ENCODE measurements around the gene UBE2O. TPM values are rescaled to one million over a fixed set of nuclear protein-coding genes. Genes with fewer than 3 reads are reported as not detected.

UBE2O gene
- total and polyA plus RNA-seq, 2 experiments from 2014 or later: 30.4 to 79.4 TPM

- Histone ChIP-seq H3K4me2 (0 out of 2 replicates have a peak overlapping the region, but pooled peaks have one; percentile 60), H3F3A (replicated peaks; ENCODE audit: low read depth) (0 out of 2 replicates have a peak, but pooled peaks cover 3% of the 10 kb centered on the region), H3K4me1 (ENCODE audit: insufficient read depth) (peaks cover 25% of the 10 kb centered on the region; the same call in 1 of the 2 replicates), H2AFZ (no peak overlapping the region), H3K36me3 (ENCODE audit: insufficient read depth) (no peaks in the 10 kb centered on the region), H3K27ac (ENCODE audit: low read depth) (no peak overlapping the region), H3K4me3 (no peak overlapping the region), H3K9me2 (ENCODE audit: insufficient read depth) (no peaks in the 10 kb centered on the region), H4K20me1 (replicated peaks; ENCODE audit: insufficient read depth) (peaks cover under 1% of the 10 kb centered on the region; the same call in 1 of the 2 replicates), H3K27me3 (ENCODE audit: insufficient read depth) (peaks cover 4% of the 10 kb centered on the region; the same call in 1 of the 2 replicates), H3K79me2 (replicated peaks; ENCODE audit: insufficient read depth) (peaks cover 3% of the 10 kb centered on the region; the same call in 1 of the 2 replicates)
- Mint-ChIP-seq H3K27me3 (ENCODE audit: insufficient read depth, low read depth, poor library complexity) (peaks cover 22% of the 10 kb centered on the region), H3K4me1 (peaks cover 54% of the 10 kb centered on the region), H3K9me3 (no peaks in the 10 kb centered on the region), H3K27ac (no peak overlapping the region), H3K4me3 (peak overlapping the region; percentile 23; the same call in 1 of the 3 replicates), H3K36me3 (ENCODE audit: low read depth) (no peaks in the 10 kb centered on the region)
- no peak for TF ChIP-seq CREB1 (CRISPR knock-in tag; IDR thresholded peaks at IDR 0.05; ENCODE audit: low read depth)
- no peak for TF ChIP-seq STAT1 (IDR thresholded peaks at IDR 0.05; ENCODE audit: unreplicated experiment)
- TF ChIP-seq EZH2phosphoT487 (IDR thresholded peaks at IDR 0.05; ENCODE audit: unreplicated experiment): no peak
- no peak for TF ChIP-seq JUNB (IDR thresholded peaks at IDR 0.05; ENCODE audit: unreplicated experiment)
- ATAC-seq (no peak), DNase-seq (ENCODE audit: low spot score) (no peak)
These were observed 46.3 kb upstream of the UBE2O start for GRCh38 chr17:76499267-76499667.

DNA sequence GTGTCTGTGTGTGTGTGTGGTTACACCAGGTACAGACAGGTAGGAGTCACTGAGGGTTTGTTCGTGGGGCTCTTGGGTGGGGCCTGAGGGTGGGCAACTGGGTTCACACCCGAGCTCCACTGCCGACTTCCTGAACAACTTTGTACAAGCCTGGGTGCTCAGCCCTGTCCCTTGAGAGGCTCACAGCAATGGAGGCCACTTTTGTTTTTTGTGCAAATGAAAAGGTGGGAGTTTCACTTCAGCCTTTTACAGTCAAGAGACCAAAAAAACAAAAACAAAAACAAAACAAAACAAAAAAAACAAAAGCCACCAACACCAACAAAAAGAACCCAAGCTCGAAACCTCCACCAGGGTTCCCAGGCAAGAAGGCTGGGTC is 45.9 kb upstream of the UBE2O start:
- Mint-ChIP-seq H3K36me3 (ENCODE audit: low read depth) (no peaks in the 10 kb centered on the region), H3K27me3 (ENCODE audit: insufficient read depth, low read depth, poor library complexity) (peaks cover 20% of the 10 kb centered on the region), H3K4me1 (peaks cover 52% of the 10 kb centered on the region), H3K4me3 (peak overlapping the region; percentile 23; the same call in 1 of the 3 replicates), H3K27ac (0 out of 2 replicates have a peak overlapping the region, but pooled peaks have one; percentile 53), H3K9me3 (no peaks in the 10 kb centered on the region)
- Histone ChIP-seq H3K27me3 (ENCODE audit: insufficient read depth) (peaks cover 4% of the 10 kb centered on the region; the same call in 1 of the 2 replicates), H3K27ac (ENCODE audit: low read depth) (no peak overlapping the region), H4K20me1 (replicated peaks; ENCODE audit: insufficient read depth) (peaks cover 3% of the 10 kb centered on the region; the same call in 1 of the 2 replicates), H3K79me2 (replicated peaks; ENCODE audit: insufficient read depth) (peaks cover 3% of the 10 kb centered on the region; the same call in 1 of the 2 replicates), H3K36me3 (ENCODE audit: insufficient read depth) (no peaks in the 10 kb centered on the region), H3K4me1 (ENCODE audit: insufficient read depth) (peaks cover 25% of the 10 kb centered on the region; the same call in 1 of the 2 replicates), H2AFZ (no peak overlapping the region), H3K4me2 (peak overlapping the region; percentile 60; the same call in 1 of the 2 replicates), H3K9me2 (ENCODE audit: insufficient read depth) (no peaks in the 10 kb centered on the region), H3K4me3 (no peak overlapping the region), H3F3A (replicated peaks; ENCODE audit: low read depth) (0 out of 2 replicates have a peak, but pooled peaks cover 3% of the 10 kb centered on the region)
- ATAC-seq (no peak), DNase-seq (ENCODE audit: low spot score) (no peak)
- no peak for TF ChIP-seq EZH2 (IDR thresholded peaks at IDR 0.05; ENCODE audit: low read depth, unreplicated experiment)
- TF ChIP-seq JUNB (IDR thresholded peaks at IDR 0.05; ENCODE audit: unreplicated experiment): no peak
- TF ChIP-seq ZNF331 (CRISPR knock-in tag; IDR thresholded peaks at IDR 0.05; ENCODE audit: low read depth): no peak
- TF ChIP-seq POLR2AphosphoS5 (IDR thresholded peaks at IDR 0.05; ENCODE audit: low read depth): no peak
- TF ChIP-seq CREB1 (CRISPR knock-in tag; IDR thresholded peaks at IDR 0.05; ENCODE audit: low read depth): no peak
- TF ChIP-seq EZH2phosphoT487 (IDR thresholded peaks at IDR 0.05; ENCODE audit: unreplicated experiment): no peak
- TF ChIP-seq, protein P1, sequence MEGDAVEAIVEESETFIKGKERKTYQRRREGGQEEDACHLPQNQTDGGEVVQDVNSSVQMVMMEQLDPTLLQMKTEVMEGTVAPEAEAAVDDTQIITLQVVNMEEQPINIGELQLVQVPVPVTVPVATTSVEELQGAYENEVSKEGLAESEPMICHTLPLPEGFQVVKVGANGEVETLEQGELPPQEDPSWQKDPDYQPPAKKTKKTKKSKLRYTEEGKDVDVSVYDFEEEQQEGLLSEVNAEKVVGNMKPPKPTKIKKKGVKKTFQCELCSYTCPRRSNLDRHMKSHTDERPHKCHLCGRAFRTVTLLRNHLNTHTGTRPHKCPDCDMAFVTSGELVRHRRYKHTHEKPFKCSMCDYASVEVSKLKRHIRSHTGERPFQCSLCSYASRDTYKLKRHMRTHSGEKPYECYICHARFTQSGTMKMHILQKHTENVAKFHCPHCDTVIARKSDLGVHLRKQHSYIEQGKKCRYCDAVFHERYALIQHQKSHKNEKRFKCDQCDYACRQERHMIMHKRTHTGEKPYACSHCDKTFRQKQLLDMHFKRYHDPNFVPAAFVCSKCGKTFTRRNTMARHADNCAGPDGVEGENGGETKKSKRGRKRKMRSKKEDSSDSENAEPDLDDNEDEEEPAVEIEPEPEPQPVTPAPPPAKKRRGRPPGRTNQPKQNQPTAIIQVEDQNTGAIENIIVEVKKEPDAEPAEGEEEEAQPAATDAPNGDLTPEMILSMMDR (conservative IDR thresholded peaks at IDR 0.05; ENCODE audit: low read depth in 2 of 2): no peak
- no peak for TF ChIP-seq ZNF114 (CRISPR knock-in tag; IDR thresholded peaks at IDR 0.05)
- TF ChIP-seq, protein P2, sequence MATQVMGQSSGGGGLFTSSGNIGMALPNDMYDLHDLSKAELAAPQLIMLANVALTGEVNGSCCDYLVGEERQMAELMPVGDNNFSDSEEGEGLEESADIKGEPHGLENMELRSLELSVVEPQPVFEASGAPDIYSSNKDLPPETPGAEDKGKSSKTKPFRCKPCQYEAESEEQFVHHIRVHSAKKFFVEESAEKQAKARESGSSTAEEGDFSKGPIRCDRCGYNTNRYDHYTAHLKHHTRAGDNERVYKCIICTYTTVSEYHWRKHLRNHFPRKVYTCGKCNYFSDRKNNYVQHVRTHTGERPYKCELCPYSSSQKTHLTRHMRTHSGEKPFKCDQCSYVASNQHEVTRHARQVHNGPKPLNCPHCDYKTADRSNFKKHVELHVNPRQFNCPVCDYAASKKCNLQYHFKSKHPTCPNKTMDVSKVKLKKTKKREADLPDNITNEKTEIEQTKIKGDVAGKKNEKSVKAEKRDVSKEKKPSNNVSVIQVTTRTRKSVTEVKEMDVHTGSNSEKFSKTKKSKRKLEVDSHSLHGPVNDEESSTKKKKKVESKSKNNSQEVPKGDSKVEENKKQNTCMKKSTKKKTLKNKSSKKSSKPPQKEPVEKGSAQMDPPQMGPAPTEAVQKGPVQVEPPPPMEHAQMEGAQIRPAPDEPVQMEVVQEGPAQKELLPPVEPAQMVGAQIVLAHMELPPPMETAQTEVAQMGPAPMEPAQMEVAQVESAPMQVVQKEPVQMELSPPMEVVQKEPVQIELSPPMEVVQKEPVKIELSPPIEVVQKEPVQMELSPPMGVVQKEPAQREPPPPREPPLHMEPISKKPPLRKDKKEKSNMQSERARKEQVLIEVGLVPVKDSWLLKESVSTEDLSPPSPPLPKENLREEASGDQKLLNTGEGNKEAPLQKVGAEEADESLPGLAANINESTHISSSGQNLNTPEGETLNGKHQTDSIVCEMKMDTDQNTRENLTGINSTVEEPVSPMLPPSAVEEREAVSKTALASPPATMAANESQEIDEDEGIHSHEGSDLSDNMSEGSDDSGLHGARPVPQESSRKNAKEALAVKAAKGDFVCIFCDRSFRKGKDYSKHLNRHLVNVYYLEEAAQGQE (IDR thresholded peaks at IDR 0.05; ENCODE audit: unreplicated experiment): no peak
- TF ChIP-seq NANOG (IDR thresholded peaks at IDR 0.05; ENCODE audit: borderline replicate concordance): no peak

Measured in GM23338 (cell line).